HG02610 (cell line): ENCODE data around the gene CEP78.

Experiments used
- ATAC-seq: cut with Tn5 transposase; IDR thresholded peaks from one replicate; pipeline ENCODE4 v1.9.1; 2021; ENCODE audit warnings: mild to moderate bottlenecking, moderate library complexity; ENCODE audit not compliant: unreplicated experiment

Gene CEP78

DNA sequence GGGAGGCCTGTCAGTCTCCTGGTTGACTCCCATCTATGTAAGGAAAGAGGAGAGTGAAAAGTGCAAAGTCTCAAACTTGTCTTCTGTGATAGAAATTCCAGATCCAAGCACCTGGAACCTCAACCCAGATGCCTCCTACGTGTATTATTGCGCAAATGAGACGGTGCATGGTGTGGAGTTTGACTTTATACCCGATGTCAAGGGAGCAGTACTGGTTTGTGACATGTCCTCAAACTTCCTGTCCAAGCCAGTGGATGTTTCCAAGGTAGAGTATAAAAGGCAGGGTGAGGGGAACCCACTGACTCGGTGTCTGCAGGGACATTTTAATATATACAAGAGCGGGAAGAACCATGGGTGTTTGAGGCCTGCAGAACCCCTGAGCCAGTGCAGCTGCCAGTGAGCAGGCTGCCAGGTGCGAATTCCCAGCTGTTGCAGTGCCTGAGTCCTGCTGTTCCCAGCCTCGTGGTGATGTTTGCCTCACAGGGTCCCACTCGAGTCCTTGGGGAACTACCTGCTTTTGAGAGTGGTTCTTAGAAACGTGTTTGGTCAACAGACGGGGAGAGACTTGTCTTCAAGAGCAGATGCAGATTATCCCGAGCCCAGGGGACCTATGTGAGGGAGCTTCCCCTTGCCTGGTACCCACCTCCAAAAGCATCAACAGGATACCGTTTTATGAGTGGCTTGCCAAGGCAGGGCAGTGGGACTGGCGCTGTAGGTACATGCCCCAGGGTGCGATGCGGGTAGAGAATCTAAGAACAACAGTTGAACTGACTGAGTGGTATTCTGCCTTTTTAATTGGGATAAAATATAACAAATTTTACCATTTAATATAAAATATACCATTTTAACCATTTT lies 70.6 kb downstream of the CEP78 start:
- no peak for ATAC-seq

DNA sequence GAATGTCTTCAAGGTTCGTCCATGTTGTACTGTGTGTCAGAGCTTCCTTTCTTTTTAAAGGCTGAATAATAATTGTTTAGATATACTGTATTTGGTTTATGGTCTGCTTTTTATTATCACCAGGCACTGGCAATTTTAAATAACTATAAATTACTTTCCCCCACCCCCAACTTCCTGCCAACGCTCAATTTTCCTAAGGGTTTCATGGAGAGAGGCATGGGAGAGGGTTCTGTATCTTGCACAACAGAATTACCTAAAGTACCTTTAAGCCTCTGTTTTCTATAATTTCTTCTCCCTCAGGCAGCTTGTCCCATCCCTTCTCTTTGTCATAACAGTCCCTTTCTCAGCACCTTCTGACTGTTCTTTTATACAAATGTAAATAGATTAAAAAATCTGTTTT lies 71.5 kb downstream of the CEP78 start:
- no peak for ATAC-seq

DNA sequence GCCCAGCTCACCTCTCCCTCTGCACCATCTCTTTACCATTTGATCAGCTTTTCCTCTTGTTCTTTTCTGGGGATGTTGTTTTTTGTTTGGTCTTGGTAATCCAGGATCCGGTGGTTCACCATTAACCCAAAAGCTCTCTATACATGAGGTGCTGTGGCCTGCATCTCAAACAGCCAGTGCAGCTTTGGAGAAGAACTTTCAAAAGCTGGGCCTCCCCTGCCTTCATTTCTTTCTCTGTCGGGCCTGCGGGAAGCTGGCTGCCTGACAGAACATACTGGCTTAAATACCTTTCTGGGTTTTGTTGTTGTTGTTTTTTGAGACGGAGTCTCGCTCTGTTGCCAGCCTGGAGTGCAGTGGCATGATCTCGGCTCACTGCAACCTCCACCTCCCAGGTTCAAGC lies 73.2 kb downstream of the CEP78 start:
- no peak for ATAC-seq

DNA sequence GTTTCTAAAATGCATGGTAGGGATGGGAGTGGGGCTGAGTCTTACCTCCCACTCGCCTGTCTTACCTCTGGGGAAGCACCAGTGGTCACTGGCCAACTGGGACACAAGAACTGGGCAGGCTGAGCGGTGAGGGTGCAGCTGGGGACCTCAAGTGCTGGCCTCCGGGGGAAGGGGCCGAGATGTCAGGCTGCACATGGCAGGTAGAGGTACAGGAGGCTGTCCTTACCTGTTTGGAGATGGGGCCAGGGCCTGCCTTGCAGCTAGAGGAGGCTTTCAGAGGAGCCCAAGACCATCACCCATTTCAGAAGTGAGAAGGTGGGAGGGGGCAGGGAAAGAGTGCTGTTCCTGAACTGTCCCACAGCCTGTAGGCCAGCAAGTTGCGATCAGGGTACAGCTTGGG lies 75.2 kb downstream of the CEP78 start:
- no peak for ATAC-seq

DNA sequence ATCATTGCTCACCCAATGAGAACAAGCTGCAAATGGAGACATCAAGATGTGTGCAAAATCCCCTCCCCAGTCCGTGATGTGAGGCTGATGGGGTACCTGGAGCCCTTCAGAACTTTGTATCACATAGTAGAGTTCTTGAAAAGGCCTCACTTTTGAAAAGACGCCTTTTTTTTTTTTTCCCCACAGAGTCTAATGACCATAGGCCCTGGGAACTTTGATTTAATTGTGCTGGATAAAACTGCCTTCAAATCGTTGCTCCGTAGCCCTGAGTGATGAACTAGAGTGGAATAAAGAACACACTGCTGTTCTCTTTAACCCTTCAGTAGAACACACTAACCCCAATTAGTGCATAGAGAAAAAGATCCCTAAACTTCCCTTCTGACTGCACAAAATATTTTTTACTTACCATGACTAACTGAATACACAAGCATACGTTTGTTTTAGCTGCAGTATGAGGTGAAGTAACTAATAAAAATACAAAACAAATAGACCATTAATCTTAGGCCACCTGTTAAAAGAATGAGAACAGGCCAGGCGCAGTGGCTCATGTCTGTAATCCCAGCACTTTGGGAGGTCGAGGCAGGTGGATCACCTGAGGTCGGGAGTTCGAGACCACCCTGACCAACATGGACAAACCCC lies 76.1 kb downstream of the CEP78 start:
- ATAC-seq: no peak

DNA sequence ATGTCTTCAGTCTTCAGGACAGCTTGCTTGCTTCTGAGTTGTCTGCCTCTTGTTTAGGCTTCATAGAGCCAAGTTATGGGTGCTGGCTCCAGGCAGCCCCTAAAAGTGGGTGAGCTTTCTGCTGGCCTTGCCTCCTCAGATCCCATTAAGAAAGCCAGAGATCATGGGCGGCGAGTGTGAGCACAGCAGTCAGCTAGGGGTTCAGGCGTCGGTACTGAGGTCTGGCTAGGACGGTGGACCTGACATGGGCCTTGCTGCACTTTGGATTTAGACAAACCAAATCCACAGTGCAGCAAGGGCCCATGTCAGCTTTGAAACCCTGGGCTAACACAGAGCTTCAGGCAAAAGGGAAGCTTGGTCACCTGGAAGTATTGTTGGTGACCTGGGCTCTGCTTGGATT lies 78.7 kb downstream of the CEP78 start:
- ATAC-seq: no peak

DNA sequence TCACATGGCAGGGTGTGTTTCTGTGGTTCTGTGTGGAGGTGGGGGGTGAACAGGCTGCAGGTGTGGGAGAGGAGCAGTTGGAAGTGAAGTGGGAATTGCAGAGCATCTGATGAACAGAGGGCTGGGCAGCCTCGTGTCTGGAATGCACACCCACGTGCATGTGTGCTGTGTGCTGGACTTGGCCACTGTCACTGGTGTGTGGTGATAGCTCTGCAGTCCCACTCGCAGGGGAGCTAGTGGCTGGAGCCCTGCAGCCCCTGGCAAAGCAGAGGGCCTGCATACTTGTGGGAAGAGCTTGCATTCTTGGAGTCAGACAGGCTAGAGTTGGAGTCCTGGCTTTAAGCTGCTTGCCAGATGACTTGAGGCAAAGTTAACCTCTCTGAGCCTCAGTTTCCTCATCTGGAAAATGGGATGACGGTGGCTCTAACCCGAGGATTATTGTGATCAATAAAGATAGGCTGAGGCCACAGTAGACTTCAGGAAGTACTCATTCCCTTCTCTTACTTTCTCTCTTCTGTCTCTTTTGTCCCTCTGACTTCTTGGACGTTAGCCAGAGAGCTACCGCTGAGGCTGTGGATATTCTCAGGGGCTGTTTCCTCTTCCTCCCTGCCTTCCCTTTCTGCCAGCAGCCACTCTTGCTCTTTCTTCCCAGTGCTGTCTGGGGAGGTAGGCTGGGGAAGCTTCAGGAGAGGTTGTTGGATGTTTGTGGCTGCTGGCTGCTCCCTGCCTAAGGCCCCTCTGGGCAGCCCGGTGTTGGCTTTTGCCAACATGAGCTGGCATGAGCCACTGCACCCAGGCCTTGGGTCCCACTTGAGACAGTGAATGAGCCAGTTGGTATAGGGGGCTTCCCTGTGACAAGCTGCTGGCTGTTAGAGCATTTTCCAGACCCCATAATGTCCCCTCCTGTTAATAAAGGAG lies 79.3 kb downstream of the CEP78 start:
- ATAC-seq: no peak

DNA sequence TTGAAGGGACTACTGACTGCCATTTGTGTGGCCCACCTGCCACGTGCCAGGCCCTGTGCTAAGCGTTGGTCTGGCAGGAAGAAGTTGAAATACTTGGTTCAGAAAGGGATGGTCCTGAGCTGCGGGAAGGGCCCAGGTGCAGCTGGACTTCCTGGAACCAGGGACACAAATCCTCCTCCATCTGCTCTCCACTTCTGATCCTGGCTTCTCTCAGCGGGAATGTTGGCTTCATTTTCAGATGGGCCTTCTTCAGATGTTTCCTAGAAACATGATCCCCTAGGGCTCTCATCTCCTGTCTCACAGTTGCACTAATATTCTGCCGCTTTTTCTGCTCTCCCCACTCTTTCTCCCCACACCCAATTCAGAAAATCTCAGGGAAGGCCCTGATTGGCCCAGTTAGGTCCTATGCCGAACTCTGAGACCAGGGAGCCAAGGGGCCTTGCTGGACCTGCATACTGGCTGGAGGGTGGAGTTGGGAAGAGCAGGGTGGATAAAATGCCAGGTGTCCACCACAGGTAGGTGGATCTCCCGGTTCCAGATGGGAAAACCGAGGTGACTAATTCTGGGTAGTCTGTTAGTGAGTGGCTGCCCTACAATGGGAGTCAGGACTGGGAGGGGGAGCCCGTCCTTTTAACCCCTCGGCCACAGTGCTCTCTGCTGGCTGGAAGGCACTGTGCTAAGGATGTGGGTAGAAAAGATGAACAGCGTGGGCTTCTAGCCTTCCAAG lies 80.5 kb downstream of the CEP78 start:
- no peak for ATAC-seq

DNA sequence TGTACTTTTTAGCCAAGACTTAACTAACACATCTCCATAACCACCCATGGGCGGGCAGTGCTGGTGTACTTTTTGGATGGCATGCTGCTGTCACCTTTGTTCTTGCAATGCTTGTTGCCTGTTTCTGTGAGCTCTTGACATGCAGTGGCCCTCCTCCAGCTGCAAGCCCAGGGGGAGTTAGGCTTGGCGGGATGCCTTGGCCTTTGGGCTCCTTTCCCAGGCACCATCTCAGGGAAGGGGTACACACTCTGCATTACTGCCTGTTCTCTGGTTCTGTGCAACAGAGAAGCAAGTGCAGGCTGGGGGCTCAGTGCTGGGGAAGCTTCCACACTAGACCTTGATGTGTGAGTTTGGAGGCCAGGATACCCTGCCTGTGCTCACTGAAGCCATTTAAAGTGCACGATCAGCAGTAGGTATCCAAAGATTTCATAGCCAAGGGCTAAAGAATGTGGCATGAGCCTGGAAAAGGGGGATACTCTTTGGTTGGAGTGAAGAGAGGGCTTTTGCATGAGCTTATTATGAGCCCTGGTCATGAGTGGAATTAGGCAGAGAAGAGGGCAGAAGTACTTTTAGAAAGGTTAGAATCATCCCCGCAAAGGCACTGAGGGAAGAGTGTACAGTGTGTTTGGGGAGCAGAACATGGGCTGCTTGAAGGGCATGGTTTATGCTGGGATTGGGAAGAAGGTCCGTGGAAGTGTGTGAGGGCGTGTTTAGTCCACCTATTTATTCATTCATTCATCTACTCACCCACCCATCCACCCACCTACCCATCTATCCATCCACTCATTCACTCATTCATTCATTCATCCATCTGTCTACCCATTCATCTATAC lies 83.5 kb downstream of the CEP78 start:
- no peak for ATAC-seq

DNA sequence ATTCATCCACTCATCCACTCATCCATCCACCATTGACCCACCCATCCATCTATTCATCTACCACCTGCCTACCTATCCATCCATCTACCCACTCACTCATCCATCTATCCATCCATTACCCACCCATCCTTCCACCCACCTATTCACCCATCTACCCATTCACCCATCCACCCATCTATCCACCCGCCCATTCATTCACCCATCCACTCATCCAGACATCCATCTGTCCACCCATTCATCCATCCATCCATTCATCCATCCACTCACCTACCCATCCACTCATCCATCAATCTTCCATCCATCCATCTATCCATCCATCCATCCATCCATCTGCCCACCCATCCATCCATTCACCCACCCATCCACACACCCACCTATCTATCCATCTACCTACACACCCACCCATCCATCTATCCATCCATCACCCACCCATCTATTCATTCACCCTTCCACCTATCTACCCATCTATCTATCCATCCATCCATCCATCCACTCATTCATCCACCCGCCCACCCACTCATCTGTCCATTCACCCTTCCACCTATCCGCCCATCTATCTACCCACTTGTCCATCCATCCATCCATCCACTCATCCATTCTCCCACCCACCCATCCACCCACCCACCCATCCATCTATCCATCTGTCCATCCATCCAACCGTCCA lies 84.3 kb downstream of the CEP78 start:
- no peak for ATAC-seq

DNA sequence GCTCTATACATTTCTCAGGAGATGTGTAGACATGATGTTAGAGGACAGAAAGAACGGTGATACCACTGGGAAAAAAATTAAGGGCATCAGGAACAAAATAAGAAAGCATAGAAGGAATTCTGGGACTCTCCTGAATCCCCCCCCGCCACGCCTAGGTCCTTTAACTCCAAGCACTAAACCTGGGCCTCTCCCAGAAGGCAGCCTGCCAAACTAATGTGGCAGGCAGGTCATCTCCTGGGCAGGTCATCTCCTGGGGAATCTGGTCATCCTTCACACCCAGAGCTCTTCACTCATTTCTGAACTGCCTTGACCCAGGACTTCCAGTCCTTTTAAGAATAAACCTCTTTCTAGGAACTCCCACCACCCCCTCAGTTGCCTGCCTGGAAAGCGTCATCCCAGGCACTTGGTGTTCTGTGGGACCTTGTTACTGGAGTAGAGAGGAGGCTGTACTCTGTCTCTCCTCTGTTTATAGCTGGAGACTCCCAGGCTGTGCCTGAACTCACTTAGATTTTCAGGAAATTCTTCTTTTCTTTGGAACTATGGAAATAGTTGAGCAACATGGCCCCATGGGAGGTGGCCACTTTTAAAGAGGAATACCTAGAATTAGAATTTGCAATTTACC lies 85.1 kb downstream of the CEP78 start:
- ATAC-seq: no peak

DNA sequence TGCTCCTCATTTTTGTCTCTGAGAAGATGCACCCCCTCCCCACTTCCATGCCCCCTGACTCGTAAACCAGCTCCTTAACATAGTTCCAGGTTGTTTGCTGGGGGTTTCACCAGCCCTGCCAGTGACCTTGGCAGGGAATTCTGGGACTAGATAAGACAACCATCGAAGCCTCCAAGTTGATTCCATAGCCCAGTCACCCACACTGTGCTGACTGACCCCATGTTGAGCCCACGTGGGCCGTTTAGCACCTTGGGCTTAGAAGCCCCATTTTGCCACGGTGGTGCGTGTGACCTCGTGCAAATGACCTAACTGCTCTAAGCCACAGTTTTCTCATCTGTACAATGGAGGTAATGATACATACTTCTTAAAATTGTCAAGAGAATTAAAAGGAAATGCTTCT lies 85.6 kb downstream of the CEP78 start:
- ATAC-seq: no peak

DNA sequence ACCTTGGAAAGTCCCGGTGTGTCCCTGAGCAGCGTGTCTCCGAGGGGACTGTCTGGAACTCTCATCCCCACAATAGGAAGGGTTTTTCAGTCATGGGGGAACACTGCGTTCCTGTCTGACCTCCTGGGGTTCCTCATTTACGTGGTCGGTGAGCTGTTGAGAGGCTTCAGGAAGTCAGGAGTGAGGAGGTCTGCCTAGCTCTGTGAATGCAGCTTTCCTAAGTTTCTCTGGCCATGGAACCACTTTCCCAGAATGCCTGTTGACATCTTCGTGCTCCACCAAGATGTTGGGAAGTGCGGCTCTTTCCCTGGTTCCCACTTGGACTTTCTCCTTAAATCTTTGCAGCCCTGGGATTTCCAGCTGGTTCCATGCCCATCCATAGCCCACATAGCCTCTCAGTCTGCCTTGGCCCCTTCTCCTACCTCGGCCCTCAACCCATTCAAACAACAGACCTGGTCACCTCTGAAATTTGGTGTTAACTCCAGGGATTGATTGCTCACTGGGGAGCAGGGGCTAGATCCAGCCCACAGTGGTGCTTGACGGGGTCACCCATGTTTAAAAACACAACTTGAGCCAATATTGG lies 88.3 kb downstream of the CEP78 start:
- ATAC-seq: no peak

DNA sequence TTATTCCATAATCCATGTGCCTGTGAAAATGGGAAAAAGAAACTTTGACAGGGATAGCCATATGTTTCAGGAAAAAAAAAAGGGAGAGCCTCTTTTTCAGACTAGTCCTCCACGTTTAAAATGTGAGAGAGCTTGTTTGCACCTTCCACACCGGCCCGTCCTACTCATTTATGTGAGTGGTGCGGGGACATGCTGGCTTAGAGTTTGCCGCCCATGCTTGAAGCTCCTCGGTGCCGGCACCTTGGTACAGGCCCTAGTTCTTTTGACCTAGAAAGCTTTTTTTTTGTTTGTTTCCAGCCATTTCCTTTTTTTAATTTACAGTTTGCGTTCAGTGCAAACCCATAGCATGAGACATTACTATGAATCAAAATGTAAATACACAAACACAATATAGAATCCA lies 88.8 kb downstream of the CEP78 start:
- no peak for ATAC-seq

DNA sequence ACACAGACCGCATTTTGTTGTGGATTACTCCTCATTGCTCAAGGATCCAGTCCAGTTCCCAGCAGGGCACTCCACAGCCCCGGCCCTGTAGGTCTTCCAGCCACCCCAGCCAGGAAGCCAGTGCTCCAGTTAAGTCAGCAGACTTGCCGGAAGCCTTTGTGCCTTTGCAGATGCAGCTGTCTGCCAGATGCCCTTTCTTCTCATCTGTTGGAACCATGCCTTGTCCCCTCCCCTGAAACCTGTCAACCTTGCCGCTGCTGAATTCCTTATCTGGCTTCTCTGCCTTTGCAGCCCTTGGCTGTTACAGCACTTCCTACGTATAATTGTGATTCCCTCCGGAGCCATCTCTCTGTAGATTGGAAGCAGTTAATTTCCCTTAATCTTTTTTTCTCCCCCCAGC lies 89.5 kb downstream of the CEP78 start:
- no peak for ATAC-seq

DNA sequence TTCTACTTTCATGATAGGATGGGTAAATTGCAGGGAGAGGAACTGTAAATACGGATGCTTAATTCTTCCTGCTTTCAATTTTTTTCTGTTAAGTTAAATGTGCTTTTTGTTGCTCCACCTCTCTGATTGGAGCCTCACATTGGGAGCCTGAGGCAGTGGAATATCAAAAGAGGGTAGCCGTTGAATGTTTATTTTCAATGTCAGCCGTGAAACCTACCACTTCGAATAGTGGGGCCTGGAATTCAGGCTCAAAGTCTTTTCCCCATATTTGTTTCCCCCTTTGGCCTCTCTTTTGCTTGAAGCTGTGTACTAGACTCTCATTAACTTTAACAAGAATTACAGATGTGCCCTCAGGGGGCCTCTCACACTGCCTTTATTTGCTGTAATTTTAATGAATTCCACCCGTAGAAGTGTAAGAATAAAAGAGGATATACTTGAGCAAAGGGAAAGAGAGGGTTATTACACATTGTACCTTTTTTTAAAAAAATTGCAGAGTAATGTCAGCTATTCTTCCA lies 90.0 kb downstream of the CEP78 start:
- ATAC-seq: no peak

DNA sequence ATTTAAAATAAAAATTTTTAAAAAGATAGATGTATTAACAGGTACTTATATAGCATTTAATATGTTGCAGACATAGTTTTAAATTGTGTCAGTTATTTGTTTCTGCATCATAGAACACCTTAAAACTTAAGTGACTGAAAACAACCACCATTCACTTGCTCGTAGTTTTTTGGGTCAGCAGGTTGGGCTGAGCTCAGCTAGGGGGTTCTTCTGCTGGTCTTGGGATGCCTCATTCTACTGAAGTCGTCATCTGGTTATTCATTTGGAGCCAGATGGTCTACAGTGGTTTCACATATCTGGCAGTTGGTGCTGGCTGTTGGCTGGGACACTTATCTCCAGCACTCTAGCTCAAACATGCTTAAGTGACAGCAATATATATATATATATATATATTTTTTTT lies 90.7 kb downstream of the CEP78 start:
- ATAC-seq: no peak
